Activated naive CD4-positive, alpha-beta T cell treated with anti-CD3 and anti-CD28 coated beads, Interleukin-2, amount 50 U/mL, for 16 hours (primary cell): ENCODE measurements around the gene NRXN2.

ENCODE experiments used
- DNase-seq: peaks from one replicate; pipeline ENCODE4 v3.0.0-alpha.2; 2020

NRXN2 gene

DNA sequence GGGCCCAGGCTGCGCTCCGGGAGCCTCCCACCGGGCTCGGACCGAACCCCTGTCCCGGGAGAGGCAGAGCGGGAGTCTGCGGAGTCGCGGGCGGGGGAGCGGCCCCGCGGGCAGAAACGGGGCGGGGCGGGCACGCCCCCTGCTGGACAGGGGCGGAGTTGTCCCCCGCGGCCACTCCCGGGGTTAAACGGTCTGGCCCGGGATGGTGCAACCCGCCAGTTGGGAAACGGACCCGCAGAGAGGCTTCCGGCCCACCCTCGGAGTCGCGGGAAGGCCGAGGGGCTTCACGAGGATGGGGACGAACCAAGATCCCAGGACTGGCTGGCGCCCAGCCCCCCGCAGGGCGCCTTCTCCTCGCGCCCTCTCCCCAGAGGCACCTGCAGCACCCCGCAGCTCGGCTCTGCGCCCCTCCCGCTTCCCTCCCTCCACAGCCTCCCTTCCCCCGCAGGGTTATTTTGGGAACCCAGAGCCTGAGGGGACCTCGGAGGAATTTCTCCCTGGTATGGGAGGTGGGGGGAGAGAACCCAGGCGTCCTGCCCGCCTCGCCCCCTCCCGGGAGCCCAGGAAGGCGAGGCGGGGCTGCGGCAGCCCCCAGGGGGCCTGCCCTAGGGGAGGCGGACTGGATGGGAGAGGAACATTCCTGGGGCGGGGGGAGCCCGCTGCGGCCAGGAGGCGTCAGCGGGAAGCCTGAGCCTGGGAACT is 20.0 kb upstream of the NRXN2 start:
- DNase-seq: peak; percentile 77

DNA sequence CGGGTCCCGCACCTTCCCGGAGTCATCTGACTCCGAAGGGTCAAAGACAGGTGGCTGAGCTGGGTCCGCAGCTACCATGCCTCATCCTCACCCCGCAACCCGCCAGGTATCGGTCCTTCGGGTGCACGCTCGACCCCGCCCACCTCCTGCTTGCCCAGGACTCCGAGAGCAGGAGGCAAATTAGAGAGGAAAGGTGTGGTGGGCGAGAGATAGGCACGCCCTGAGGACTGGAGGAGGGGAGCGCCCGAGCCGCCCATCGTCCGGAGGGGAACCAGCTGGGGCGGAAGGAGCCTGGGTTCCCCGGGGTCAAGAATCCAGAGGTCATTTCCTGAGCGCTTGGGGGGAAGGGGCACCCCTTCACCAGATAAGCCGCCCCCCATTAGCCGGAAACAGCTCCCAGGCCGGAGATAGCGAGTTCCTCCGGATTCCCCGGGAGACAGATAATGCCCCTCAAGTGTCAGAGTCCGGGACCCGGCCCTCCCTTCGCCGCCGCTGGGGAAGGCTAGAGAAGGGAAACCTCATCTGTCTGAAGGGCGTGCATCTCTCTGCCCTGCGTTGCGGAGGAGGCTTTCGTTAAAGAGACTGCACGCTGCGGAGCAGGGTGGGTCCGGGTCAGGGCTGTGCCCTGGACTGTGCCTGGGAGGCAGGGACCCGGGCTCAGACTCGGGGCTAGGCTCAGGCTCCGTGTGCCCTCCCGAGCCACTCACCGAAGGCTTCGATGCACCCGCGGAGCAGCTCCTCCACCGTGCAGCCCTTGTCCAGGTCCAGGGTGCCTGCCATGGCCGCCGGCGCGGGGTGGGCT is 19.3 kb upstream of the NRXN2 start:
- peak; percentile 48 for DNase-seq

DNA sequence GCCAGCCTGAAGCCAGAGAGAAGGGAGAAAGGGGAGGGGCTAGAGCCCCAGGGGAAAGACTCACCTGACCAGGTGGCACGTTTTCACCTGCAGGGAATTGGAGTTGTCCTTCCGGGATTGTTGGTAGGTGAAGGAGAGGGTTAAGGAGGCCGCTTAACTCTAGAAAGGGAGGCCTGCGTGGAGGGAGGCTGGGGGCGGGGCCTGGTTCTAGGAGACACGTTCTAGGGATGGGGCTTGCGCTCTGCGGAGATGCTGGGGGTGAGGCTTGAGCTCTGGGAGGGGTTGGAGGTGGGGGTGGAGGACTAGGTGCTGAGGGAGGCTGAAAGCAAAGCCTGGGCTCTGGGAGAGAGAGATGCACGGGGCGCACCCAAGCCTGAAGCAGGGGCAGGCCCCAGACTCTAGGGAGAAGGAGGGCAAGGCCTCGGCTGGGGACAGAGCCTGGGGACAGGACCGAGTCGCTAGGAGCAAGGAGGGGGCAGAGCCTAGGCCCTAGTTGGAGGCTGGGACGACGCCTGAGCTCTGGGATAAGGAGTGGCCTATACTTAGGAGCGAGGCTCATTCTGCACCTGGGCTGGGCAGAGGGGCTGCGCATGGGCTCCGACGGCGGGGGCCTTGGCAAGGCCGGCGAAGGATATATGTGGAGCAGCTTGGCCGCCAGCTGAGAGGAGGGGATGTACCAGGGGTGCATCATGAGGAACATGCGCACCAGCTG is 18.5 kb upstream of the NRXN2 start:
- no peak for DNase-seq

DNA sequence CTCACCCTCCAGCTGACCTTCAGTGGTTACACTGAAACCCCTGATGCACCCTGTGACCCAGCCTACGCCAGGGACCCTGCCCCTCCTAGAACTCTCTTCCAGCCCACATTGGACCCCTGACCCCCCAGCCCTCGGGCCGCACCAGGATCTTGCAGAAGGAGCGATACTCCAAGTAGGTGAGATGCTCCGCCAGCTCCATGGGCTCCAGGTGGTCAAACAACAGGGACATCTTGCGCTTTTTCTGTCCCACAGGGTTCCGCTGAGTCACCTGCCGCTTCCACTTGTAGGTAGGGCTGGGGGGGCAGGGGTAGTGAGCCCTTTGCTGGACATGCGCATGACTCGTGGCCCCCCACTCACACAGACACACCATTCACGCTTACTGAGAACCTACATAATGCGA is 16.9 kb upstream of the NRXN2 start:
- DNase-seq: no peak

DNA sequence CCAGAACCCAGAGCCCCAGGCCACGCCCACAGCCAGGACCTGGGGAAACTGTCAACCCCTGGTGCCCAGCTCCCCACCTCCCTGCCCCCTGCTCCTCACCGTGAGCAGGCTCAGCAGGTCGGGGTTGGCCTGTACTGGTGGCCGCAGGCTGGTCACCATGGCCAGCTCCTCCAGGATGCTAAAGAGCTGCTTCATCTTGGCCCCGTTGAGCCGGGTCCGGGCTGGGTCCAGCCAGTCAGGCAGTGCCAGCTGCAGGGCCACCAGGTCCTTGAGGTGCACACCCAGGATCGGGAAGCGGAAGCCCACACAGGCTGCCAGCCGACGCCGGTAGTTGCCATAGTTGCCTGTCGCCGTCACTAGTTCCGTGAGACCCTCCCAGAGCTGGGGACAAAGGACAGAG is 13.7 kb upstream of the NRXN2 start:
- no peak for DNase-seq

DNA sequence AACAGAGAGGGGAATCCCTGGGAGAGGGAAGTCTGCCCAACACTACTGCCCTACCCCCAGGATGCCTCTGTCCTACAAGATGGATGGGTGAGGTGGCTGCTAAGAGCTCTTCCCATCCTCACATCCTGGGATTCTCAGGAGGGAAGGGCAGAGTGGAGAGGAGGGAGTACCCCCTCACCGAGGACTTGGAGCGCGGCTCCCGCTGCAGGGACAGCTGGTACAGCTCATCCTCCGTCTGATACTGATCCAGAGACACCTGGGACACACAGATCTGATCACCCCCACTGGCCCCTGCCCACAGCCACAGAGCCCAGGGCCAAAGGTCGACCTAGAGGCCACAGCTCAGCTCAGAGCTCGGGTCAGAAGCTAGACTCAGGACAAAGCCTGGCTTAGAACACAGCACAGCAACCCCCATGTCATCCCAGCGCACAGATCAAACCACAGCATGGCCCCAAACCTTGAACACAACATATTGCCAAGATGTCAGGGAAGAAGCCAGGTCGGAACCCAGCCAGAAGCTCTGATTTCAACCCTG is 12.8 kb upstream of the NRXN2 start:
- no peak for DNase-seq

DNA sequence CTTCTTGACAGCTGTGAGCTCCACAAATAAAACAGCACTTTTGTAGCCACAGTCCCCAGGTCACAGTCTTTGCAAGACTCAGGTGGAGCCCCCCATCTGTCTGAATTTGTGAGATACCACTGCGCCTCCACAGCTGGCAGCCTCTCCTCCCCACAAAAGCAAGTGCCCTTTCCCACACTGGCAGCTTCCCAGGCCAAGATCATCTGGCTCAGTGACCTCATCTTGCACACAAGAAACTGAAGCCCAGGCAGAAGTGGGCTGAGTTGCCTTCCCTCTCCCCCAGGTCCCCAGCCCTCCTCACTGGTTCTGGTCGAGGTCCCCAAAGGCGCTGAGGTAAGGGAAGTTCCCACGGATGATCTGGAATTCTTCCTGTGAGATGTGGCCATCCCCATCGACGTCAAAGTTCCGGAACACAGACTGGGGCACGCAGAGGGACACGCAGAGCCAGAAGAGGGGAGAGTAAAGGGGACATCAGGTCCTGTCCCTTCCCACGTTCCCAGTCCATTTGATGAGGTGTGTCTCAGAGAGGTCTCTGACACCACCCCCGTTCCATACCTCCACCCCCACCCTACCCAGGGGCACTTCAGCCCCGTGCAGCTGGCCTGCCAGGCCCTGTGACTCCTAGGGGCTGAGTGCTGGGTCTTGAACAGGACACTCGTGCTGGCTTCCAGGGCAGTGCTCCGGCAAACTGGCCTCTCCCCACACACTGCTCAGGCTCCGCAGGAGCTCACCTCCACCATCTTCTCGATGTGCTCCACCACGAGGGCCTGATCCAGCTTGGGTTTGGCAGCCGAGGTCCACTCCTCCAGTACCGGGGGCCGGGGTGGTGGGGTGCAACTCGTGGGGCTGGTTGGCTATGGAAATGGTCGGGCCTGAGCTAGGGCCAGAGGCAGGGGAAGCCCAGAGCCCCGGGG is 12.1 kb upstream of the NRXN2 start:
- no peak for DNase-seq

DNA sequence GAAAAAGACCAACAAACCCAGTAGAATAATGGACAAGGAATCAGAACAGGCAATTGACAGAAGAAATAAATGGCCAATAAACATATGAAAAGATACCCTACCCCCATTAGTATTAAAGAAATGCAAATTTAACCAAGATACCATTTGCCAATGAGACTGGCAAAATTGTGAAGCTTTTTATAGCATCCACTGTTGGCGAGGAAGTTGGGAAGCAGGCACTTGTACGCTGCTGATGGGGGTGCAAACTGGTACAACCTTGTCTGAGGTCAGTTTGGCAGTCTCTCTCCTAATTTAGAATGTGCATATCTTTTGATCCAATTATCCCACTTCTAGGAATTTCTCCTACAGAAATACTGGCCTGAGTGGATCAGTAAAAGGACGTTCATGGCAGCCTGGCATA is 8.6 kb upstream of the NRXN2 start:
- DNase-seq: no peak

DNA sequence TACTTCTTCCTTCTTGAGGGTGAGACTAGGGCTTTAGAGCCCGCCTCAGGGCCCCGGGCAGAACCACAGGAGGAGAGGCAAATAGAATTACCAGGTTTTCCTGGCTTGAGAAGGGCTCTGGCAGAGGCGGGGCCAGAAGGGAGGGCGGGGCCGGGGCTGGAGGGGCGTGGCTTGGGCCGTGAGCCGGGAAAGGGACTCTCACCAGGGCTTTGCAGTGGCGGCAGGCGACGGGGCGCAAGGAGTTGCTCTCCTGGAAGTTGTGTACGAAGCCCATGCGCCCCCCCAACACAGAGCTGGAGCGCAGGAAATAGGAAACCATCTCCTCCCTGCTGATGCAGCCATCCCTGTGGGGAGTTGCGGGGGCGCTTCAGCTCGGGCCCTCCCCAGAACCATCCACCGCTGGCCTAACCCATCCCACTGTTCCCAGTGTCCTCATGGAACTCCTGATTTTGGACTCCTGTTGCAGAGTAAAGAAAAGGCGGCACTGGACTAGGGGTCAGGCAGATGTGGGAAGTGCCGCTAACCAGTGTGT is 6.9 kb upstream of the NRXN2 start:
- no peak for DNase-seq

DNA sequence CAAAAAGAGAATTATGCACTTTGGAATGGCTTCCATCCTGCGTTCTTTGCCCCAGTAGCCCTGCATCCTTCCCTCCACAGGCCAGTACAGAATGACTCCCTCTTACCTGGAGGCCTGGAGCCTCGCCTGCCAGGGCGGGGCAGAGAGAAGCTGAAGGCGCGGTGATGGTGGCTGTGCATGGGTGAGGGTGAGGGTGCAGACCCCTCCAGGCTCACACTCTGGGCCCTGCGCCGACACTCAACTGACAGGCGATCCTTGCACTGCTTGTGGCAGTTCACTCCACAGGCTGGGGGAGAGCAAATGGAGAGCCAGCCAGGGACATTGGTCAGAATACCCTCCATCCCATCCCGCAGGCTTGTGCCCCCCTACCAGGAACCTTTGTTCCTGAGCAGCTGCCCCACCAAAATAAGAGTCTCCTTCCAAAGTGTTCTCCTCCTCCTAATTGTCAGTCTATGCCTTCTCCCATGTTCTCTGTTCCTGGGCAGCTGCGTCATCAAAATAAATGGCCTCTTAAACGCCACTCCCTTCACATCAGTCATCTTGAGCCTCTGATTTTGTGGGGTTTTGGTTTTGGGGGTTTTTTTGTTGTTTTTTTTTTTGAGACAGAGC is 5.9 kb upstream of the NRXN2 start:
- no peak for DNase-seq

DNA sequence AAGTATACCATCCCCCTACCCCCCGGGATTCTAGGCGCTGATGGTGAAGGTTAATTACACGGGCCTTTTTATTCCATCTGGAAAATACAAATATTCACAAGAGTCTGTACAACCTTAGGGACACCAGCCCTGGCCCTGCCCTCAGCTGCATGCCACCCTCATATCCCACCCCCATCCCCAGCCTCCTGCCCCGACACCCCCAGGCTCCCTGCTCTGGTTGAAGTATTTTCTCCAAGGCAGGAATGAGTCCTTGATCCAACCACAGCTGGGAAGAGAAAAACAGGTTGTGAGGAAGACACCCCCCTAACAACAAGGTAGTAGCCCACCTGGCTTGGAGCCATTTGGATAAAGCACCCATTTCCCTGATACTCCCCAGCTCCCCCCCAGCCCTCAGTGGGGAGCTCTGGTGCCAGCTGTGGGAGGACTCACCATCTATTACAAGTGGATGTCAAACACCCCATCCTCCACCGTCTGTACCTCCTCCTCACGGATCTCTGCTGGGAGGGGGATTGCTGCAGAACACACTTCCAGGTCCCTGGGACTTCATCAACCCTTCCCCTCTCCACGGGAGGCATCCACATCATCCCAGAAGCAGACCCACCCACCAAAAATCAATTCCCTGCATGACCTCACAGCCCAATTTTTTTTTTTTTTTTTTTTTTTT is 4.0 kb upstream of the NRXN2 start:
- DNase-seq: no peak

DNA sequence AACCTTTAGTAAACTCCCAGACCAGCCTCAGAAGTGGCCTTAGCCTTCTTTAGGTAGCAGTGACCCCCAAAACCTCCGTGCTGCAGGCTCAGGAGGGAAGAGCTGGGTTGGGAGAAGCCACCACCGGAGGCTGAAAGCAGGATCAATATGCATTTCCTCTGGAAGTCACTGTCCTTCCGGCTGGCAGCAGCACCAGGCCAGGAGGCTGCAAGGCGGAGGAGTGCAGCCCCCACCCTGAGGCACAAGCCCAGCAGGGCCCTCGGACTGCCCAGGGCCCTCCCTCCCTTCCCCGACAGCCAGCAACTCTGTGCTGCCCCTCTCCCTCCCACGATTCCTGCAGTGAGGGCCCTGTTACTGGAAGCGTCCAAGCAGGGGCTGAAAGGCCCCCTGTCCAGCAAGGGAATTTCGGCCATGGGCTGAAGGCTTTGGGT is 3.2 kb upstream of the NRXN2 start:
- DNase-seq: no peak

DNA sequence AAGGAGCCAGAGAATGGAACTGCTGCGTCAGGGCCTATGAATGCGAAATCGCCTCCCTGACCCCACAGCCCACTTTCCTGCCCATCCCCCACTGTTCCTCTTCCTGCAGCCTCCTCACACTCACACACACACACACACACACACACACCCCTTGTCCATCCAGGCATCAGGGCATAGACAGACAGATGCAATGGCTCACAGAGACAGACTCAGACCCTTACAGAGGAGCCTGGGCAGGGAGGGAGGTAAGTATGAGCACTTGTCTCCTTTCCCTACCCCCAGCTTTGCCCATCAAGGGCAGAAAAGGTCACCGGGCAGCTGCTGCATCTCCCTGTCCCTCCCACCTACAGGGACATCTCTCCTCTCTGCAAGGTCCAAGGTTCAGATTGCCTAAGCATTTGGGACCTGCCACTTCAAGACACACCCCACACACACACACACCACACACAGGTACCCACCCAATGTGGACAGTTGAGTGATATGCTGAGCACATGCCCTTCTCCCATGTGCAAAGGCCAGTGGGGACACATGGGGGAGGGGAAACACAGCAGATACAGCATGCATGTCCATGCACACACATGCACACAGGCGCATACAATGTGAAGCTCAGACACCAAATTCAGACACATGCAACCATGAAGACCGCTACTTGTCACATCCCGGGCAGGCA is 2.0 kb upstream of the NRXN2 start:
- DNase-seq: no peak

DNA sequence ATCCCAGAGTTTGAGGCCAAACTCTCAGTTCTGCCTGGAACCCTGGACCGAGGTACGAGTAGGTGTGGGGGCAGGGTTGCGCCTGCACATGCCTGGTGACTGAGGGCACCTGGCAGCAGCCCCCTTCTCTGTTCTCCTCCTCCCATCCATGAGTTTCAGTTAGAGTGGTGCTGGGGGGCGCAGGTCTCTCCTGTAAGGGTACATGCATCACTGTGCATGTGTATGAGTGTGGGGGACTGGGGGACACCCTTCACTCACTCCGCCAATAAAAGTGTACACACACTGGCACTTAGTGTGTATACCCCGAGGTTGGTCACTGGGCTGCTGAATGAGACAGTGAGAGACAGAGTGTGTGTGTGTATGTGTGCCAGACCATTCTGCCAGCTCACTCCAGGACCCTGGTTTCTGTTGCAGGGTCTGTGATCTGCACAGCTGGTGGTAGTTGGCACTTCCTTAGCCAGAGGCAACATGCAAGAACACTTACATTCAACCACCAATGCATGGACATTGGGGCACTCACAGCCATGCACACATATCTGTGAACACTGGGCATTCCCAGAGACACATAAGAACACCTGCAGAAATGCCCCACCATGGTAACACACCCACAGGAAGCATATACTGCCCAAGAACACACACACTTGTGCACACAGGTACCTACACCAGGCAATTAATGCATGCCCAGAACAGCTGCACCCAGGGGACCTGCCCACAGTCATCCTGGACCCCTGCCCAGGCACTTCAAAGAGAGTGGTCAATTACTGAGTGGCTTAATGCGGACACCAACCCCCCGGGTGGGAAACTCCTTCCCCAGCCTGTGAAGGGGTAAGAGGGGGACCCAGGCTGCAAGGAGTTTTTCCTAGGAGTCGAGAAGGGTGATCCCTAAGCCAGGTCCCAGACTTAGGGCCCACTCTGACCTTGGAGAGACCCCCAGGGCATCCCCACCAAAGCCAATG is 1.2 kb upstream of the NRXN2 start:
- DNase-seq: no peak

DNA sequence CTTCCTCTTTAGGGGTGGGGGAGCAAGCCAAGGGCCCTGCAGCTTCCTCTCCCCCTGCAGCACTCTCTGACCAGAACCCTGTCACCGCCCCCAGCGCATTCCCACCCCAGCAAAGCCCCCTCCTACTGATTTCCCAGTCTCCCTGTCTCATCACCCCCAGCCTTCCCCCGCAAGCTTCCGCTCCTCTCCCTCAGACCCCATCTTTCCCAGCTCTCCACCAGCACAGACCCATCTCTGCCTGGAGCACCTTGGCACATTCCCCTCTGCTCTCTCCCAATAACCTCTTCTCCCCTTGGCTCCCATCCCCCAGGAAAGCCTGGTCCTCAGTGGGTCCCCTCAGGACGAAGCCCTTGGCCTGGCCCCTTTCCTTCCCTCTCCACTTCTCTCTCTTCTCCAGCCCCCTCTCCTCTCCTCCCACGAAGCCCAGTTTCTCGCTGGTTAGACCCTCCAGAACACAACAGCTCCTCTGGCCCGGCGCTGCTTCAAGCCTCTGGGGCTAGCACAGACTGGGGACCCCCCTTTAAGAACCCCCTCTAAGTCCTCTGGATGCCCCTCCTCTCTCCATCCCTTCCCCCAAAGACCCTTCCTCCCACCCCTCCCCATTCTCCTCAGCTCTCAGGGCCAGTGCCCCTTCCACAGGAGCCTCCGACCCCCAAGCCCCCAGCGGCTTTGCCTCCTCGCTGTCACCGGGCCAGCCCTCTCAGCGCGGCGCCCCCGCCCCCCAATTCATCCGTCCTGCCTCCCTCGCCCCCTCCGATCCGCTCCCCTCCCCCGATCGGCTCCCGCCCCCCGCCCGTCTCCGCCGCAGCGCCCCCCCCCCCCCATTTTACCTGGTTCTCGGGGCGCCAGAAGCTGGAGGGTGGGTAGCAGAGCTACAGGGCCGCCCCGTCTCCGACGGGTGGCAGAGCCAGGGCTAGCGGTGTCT is 594 bp downstream of the NRXN2 start:
- no peak for DNase-seq

DNA sequence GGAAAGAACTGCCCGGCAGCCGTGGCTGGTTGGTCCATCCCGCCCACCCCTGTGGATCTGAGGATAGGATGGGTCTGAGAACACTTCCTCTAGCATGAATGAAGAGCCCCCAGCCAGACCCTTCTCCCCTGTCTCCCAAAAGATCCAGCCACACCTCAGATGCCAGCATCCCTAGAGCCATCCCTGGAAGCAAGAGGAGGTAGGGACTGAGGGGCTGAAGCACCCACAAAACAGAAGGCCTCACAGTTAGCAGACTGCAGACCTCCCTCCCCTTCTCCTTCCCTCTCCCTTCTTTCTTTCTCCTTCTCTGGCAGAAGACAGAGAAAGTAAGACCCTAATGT is 1.7 kb downstream of the NRXN2 start:
- DNase-seq: no peak

DNA sequence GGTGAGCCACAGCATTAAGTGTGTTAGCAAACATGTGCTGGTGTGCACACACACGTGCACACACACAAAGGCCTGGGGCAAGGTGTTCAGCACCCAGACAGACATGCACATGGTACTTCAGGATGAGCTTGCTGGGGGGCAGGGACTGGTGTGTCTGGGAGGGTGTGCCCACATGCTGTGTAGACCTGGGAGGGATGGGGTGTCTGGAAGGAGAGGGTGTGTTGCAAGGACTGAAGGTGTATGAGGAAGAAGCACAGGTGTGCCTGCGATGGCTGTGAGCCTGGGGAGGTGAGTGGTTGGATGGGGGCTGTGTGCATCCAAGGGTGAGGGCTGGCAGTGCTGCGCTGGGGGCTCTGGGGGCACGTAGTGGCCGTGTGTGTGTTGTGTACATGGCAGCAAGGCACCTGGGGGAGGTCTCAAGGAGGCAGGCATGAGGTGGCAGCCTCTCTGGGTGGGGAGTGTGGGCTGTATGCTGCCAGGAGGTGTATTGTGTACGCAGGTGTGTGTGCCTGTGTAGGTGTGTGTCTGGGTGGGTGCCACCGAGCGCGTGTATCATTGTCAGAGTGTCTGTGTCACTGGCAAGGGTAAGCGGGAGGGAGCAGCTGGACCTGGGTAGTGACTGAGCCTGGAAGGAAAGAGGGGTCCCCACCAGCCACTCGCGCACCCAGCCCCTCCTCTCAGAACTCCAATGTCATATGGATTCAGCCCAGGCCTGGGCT is 2.2 kb downstream of the NRXN2 start:
- no peak for DNase-seq

DNA sequence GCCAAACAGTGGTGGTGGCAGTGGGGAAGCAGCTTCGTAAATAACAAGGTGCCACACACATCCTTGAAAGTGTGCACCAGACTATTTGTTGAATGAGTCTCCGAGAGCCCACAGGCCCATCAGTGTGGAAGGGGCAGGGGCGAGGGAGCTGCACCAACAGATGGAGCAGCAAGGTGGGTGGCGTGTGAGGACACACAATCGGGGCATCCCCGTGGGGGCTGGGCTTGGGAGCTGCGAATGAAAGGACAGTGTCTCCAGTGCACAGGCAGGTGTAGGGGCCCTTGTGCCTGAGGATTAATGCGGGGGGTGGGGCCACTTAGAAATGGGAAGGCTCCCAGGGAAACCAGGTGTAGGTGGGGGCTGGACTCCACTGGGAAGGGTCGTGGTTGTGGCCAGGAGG is 2.8 kb downstream of the NRXN2 start:
- no peak for DNase-seq
